ENCODE results near the gene FAM151A.

FAM151A gene

DNA sequence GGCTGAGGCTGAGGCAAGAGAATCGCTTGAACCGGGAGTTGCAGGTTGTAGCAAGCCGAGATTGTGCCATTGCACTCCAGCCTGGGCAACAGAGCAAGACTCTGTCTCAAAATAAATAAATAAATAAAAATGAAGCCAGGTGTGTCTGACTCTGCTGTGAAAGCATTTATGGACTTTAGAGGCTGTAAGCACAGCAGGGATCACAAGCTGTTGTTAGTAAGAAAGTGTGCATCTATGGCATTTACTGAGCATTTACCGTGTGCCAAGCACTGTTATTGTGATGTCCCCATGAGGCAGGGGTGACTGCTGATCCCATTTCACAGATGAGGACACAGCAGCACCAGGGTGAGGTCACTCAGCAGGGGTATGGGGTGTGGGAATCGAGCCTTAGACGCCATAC, 20.1 kb downstream of the FAM151A start:
- ATAC-seq: no peak

DNA sequence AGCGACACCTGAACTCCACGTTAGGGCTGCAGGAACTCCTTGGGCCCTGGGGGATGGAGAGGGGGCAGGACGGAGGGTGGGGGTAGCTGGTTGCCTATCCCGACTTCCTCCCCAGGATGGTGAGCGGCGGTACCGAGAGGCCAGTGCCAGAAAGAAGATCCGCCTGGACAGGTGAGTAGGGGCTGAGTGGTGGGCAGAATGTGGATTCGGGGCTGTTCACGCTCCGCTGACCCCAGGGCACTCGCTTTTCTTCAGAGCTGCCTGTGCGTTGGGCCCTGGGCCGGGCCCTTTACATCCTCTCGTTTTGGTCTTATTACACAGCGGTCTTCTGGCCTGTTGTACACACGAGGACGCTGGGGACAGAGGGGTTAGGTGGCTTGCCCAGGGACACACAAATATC, 20.8 kb downstream of the FAM151A start:
- ATAC-seq: no peak

- no peak for ATAC-seq
These were observed 21.6 kb downstream of the FAM151A start for GRCh38 chr1:54601730-54602129.

DNA sequence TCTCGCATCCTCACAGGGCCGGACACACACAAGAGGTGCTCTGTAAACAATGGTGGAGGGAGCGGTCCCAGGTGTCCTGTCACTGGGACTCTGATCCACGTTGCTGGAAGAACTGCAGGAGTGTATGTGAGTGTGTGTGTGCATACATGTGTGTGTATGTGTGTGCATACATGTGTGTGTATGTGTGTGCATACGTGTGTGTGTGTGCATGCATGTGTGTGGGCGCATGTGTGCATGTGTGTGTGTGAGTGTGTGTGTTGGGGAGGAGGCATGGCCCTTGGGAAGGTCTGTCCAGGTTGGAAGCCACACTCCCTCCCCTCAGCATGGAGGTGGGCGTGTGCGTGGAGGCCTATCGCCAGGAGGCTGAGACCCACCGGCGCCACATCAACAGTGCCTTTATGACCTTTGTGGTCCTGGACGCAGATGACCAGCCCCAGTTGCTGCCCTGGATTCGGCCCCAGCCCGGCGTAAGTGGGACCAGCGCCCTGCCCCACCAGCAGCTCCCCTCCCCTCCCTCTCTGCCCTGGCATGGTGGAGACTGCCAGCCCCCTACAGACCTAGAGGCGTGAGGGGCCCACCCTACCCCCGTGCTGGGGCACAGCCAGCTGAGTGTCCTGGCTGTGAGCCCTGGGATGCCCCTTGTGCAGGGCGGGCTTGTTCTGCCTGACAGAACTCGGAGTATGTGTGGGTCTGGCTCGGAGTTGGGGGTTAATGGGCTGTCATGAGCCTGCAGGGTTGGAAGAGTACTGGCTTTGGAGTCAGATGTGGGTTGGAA, 22.2 kb downstream of the FAM151A start:
- no peak for ATAC-seq

DNA sequence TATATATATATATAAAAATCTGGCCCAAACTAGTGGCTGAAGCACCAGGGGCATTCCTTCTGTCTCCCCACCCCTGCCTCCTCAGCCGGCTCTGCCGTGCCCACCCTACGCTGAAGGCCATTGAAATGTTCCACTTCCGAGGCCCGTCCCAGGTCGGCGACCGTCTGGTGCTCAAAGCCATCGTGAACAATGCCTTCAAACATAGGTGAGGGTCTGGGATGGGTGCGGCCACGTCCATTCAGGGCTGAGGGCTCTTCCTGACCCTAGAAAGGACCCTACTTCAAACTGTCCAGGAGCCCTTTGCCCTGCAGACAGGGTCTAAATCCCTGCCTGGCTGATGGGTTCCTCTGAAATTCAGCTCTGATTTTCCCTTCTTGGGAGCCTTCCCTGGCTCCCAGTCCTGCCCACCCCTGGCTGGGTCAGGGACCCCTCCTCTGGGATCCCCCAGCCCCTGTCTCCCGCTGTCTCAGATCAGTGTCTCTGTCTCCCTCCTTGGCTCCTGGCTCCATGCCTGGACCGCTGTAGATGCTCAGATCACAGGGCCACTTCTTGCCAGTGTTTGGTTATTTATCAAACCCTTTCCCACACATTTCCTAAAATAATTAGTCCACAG, 24.0 kb downstream of the FAM151A start:
- no peak for ATAC-seq

GRCh38 chr1:54597455-54598030, 25.8 kb downstream of the FAM151A start:
- no peak for ATAC-seq

GRCh38 chr1:54596756-54597155, 26.6 kb downstream of the FAM151A start:
- no peak for ATAC-seq

DNA sequence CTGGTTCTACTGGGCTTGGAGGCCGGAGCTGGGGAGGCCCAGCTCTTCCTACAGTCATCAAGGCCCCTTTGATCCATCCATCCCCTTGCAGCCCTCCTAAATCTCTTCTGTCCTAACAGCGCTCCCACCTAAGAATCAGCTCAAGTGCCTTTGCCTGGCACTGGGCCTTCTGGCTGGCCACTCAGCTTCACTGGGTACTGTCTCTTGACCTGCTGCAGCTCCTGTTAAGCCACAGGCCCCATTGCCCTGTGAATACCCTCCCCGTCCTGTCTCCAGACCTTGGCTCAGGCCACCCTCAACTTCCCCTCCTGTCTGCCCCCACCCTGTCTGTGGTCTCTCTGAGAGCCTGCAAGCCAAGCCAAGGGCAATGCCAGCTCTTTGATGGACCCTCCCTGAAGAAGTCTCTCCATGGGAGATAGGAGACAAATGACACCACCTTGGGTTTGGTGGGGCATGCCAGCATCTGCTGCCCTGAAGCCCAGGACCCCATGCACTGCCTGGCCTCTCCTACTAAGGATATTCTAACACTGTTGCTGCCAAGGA, 27.3 kb downstream of the FAM151A start:
- ATAC-seq: no peak

DNA sequence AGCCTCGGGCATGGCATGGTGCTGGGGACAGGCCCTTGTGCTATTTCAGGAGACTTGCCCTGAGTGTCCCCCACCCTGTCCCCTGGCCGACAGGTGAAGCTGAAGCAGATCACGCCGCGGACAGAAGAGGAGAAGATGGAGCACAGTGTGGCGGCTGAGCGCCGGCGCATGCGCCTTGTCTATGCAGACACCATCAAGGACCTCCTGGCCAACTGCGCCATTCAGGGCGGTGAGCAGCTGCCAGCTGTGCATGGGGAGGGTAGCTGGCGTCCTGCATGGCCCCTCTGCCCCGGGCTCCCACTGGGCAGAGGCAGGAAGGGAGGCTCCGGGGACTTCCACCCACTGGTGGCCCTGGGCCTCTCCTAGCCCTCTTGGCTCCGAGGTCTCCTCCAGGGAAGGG, 28.9 kb downstream of the FAM151A start:
- ATAC-seq: no peak

GRCh38 chr1:54593571-54594160, 29.7 kb downstream of the FAM151A start:
- no peak for ATAC-seq

DNA sequence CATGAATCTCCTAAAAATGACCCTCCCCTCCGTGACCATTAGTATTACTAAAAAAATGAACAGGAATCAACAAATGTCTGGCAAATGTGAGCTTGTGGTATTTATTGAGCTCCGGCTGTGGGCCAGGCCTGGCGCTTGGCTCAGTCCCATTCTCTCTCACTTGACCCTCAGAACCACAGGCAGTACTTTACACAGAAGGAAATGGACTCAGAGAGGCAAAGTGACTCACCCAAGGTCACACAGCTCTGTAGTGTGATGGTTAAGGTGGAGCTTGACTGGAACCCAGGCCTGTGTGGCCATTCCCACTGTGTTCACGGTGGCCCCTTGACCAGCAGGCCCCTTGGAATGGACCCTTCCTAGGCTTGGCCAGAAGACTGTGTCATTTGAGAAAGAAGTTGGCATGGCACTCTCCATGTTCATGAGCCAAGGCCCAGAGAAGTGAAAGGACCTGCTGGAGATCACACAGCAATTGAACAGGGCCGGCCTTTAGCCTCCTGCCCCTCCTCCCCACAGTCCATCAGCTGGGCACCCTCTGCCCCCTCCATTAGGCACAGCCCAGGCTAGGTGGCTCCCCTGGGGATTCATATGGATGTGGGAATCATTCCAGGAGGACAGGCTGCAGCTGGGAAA, 32.1 kb downstream of the FAM151A start:
- no peak for ATAC-seq

DNA sequence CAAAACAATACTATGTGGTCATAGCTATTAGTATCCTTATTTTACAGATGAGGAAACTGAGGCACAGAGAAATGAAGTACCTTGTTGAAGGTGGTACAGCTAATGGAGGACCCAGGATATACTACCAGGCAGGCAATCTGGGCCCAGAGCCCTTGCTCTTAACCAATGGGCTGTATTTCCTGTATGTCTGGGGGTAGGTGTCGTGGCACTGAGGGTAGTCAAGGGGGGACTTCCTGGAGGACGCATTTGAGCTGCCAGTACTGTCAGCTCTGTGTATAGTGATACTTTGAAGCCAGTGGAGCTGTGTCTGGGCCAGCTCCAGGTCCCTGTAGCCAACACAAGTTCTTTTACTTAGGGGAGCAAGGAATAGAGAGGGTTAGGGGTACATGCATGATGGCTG, 34.9 kb downstream of the FAM151A start:
- ATAC-seq: no peak

DNA sequence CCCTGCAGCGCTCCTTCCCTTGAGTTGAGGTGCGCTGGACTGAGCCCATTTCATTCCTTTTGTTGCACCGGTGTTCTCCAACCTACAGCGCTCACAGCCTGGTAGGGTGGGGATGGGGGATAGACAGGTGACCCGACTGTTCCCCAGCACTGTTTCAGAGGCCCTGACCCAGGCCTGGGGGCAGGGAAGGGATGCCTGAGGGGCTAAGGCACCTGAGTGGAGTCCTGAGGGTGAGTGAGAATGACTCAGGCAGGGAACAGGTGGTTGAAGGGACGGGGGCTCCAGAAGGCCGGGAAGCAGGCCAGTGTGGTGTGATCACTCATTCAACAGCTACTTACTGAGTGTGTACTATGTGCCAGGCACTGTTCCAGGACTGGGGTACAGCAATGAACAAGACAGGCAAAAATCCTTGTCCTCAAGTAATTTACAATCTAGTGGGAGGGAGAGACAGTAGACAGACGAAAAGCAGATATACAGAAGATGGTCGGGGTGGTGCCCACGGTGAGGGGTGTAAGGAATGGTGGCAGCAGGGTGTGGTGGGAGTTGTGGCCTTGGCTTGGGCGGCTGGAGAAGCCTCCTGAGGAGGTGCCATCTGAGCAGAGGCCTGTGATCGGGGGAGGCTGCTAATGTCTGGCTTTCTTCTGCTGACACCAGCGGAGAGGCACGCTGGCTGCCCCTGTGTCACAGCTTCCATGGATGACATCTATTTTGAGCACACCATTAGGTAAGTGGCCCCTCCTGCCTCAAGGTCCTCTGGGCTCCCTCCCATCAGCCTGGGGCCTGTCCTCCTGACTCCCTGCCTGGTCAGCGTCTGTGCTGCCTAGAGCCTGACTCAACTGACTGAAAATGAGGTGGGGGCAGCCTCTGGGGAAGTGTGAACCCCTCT, 37.9 kb downstream of the FAM151A start:
- ATAC-seq: no peak

GRCh38 chr1:54584575-54584974, 38.8 kb downstream of the FAM151A start:
- ATAC-seq: no peak

DNA sequence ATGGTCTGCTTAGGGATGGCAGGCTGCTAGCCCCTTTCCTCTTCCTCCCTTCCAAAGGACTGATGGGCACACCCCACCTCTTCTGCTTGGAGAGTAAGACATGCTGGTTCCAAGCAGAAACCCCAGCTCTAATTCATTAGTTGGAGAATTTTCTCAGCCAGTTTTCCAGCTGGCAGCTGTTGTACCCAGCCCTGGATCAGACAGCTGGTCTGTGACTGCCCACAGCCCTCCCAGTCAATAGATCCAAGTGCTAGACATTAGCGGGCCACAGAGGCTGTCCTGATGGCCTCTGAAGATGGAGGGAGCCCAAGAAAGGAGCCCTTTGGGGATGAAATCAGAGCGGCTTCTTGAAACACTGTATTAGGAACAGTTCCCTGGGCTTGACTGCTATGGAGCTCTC, 39.5 kb downstream of the FAM151A start:
- no peak for ATAC-seq

DNA sequence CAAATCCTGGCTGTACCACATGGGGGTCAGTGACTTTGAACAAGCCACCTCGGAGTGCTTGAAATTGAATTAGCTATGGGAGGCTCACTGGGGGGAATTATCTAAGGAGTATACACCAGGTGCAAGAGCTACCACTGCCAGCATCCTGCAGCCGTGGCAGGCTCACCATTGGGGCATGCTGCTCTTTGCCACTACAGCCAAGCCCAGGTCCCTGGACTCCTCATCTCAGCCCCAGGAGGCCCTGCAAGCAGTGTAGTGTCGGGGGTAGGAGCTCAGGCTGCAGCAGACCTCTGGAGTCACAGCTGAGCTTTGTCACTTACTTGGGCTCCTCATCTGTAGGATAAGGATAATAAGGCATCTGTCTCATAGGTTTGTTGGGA, 40.0 kb downstream of the FAM151A start:
- no peak for ATAC-seq

DNA sequence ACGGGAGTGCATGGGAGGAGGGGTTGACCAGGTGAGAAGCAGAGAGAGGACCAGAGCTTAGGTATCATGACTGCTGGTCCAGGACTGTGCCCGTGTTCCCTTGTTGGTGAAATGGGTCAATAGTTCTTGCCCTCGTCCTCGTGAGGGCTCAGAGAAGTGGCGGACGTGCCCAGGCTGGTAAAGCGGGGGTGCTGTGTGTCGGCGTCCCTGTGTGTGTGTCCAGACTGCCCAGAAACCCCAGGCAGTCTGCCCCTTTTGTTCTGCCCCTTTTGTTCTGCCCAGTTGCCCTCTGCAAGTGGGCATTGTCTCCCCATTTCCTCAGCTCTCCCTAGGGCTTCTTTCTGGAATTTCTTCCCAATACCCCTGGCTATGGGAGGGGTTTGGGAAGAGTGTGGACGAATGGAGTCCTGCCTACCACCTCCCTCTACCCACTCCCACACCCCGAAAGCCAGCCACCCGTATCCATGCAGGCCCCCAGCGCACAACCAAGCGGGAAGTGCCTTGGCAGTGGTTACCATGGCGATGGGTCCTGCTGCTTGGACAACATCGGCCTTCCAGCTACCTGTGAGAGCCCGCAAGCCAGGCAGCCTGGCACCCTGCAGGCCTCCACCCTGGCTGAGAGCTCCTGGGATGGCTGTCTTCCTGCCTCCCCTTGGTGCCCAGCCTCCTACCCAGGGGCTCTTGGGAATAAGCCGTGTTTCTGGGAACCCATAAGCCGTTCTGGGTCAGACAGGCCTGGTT, 40.6 kb downstream of the FAM151A start:
- no peak for ATAC-seq

DNA sequence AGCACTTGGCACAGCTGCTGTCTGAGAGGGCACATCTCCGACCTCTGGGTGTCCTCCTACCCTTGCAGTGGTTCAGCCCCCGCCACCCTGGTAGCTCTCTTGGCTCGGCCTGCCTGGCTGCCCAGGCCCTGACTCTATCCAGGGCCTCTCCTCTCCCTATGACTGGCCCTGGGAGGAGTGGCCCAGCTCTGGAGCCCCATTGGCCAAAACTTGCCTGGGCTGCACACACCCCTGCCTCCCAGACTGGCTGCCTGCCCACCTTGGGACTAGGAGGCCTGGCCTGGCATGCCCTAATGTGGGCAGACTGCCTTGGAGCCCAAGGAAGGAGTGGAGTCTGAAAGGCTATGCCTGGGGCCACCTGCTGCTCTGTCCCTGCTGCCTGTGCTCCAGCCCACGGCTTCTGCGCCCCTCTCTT, 41.7 kb downstream of the FAM151A start:
- ATAC-seq: no peak

DNA sequence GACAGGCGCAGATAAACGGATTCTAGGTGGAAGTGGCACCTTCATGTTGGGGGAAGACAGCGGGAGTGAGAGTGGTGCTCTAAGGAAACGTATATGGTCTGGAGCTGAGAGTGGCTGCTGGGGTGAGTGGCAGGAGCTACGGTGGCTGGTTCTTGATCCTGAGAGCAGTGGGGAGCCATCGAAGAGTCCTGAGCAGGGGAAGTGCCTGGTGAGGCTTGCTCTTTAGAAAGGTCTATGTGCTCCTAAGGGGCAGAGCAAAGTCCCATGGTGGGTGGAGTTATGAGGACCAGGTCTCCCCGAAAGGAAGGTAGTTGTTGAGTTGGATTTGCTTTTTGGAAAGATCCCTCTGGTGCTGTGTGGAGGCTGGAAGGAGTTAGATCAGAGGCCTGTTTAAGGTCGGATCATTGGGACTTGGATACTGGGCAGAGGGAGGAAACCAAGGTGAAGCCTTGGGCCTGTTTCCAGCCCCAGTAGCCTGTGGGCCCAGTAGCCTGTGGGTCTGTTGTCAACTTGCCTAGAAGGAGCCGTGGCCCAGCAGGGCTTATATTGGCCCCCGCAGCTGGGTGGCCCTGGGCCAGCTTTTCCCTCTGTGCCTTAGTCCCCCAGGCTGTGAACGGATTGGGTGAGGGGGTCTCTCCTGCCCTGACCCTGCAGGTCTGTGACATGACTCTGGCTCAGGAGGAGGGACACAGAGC, 42.3 kb downstream of the FAM151A start:
- ATAC-seq: no peak

DNA sequence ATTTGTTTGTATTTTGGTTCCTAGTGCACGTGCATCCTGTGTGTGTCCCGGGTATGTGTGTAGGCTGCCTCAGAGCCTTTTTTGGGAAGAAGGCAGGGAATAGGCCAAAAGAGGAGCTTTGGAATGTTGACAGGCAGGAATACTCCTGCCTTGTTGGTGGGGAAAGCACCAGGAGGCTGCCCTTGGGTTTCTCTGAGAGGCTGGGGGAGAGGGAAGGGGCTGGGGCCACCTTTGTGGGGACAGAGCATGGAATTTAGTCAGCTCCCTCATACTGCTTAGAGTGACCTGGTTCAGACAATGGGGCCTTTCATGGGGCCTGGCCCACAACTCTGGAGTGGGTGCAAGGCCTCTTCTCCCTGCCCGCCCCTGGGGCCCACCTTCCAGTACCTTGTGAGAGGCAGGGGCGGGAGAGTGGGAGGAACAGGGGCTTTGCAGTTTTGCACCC, 44.0 kb downstream of the FAM151A start:
- no peak for ATAC-seq

GRCh38 chr1:54577612-54578011, 45.7 kb downstream of the FAM151A start:
- no peak for ATAC-seq

All from activated CD4-positive, CD25-positive, alpha-beta regulatory T cell treated with anti-CD3 and anti-CD28 coated beads, Interleukin-2, amount 50 U/mL, for 24 hours (primary cell).